CD4-positive, alpha-beta T cell treated with Interleukin-17A for 1 hour (primary cell): ENCODE measurements around the gene VIPR2.

Experiments used
- DNase-seq: peaks from one replicate; pipeline ENCODE4 v3.0.0-alpha.2; 2020

Gene VIPR2

DNA sequence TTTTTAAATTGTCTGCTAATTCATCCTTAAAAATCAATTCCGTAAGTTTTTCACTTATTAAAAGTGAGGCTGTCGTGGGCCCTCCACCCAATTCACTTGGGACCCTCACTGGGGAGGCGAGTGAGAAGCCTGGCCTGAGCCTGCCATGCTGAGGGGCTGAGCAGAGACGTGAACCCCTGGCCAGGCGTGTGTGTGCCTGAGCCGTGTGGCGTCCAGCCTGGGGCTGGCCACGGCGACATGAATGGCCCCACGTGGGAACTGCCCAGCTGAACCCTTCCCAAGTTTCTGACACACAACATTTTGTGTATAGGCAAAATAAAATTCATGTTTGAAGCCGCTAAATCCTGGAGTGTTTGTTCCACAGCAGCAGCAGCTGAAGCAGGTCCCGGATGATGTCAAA is 13.0 kb upstream of the VIPR2 start:
- DNase-seq: no peak

DNA sequence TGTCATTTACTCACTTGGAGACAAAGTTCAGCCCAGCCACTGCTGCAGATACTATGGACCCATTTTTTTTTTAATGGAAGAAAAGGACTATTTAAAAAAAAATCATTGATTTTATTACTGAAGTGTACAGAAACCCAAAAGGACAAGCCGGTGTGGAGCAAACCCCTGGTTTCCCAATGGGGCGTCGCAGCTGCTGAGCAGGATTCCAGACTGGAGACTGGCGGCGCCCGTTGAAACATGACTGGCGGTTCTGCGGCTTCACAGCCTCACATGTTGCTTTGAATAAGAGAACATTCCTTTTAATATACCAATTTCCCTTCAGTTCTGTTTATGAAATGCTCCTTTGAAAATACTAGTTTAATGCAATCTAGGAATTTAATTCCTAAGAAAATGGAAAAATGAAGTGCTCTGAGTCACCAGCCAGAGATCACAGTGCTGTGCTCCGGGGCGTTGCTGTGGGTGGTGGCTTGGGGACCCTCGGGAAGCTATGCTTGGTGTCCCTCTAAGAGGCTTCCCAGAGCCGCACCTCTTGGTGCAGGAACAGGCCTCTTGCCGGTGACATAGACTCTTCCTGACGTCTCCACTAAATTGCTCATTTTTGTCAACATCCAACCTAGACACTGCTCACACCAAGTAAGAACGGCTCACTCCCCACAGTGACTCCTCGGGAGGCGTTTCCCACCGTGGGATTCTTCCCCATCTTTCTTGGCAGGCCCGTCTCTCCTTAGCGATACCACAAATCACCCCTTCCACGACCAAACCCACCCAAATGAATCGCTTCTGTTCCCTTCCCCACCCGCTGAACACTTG is 12.0 kb upstream of the VIPR2 start:
- DNase-seq: no peak

DNA sequence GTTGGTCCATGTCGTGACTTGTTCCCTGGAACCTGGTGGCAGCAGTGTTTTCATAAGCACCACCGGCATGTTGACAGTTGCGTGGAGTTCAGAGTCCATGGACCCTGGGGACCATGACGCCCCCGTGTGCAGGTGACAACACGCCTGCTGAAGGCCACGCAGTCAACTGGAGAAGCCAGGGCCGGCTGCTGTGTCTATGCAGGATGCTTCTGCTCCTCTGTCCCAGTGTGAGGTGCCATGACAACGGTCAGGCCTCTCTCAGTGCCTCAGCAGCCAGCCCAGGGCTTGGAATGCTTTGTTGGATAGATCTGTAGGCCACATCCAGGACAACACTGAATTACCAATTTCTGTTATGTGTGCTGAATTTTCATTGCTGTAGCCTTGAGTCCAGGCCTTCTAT is 10.7 kb upstream of the VIPR2 start:
- DNase-seq: no peak

DNA sequence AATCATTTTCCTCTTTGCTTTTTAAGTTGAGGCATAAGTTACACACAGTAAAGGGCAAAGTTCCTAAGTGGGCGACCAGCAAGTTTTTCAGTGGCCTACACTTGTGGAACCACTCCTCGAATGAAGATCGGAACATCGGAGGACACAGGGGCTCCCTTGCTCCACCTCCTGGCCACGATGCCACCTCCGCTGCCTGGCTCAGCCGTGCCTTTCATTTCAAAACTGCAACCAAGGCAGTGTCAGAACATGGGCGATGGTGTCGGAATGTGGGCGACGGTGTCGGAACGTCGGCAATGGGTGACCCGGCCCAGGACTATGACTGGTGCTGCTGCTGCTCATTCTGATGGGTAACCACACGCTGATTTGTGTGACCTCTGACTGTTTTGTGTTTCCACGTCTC is 9.6 kb upstream of the VIPR2 start:
- no peak for DNase-seq

DNA sequence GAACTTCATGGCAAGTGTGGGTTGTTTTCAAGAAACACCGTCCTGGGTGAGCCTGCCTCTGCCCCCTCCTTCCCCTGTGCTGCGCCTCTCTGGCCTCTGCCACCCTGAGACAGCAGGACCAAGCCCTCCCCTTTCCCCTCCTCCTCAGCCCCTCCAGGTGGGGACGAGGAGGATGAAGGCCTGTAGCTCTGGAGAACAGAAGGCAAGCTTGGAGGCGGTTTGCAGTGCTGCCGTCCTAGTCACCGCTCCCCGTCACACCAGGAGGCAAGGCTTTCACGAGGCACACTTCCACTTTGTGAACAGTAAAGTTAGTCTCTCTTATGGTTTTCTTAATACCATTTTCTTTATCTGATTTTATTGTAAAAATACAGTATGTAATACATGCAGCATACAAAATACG is 8.8 kb upstream of the VIPR2 start:
- no peak for DNase-seq

DNA sequence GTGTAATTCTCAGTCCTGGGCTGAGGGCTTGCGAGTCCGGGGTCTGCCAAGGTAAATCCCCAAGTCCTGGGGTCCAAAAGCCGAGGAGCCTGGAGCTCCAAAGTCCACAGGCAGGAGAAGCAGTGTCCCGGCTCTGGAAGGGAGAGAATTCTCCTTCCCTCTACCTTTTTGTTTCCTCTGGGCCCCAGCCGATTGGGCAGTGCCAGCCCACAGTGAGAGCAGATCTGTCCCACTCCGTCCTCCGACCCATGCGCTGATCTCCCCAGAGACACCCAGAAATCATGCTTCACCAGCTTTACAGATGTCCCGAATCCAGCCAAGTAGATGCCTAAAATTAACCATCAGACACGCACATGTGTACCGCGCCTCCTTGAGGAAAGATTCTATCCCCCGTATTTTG is 8.1 kb upstream of the VIPR2 start:
- no peak for DNase-seq

DNA sequence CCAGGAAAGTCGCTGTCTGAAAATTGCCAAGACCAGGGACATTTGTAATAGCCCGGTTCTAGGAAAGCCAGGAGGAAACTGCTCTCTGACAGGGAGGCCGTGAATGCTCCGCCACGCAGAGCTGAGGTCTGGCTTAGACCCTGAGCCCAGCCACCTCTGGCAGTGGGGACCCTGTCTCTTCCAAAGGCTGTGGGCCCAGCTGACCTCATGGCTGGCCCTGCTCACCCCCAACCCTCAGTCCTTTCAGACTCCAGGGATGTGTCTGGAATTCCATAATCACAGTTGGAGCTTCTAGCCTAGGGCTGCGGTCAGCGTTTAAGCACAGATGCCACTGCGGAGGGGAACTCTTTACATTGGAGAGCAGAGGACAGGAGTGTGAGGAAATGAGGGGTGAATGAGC is 6.6 kb upstream of the VIPR2 start:
- DNase-seq: no peak

DNA sequence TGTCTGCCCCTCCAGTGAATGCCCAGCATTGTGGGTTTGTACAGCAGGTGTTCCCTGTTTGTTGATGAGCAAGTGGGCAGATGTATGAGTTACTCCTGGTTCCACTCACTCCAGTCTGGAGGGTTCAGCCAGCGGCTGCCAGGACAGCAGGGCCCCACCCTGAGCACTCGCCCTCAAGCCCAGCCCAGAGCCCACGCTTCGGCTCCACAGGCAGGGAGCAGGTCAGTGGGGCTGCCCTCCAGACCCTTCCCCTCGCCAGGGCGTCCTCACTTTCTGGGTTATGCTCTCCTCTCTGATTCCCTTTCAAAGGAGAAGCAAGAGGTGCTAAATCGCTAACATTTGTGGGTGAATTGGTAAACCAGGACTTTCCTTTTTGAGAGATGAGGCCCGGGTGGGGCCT is 4.8 kb upstream of the VIPR2 start:
- DNase-seq: no peak

DNA sequence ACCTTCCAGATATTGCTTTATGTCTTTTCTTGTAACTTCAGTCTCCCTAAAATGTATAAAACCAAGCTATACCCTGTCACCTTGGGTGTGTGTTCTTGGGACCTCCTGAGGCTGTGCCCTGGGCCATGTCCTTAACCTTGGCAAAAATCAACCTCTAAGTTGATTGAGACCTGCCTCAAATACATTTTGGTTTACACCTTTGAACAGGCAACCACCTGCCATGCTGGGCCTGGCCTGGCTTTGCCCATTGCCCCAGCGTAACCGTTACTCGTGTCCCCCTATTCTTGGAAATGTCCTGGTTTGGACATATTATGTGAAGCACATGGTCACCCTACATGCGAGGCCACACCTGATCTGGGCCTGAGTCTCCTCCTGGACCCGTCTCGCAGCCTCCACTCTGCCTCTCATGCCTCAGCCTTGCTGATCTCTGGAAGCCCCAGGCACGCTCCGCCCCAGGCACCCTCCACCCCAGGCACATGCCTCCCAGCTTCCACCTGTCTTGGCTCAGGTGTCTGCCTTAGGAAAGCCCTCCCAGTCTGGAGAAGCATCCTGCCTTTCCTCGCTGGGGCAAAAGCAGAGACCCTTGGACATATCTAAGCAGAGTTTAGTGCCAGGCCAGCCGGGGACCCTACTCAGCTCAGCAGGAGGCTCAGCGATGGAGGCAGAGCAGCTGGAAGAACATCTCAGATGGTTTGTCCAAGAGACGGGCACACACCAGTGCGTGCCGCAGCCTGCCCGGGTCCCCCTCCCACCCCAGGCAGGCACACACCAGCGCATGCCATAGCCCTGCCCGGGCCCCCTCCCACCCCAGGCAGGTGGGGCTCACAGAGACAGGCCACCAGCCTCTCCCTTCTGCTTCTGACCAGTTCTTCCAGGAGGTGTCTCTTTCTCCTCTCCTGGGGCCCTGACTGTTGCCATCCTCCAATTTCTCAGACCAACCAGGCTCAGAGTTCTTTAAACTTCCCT is 4.0 kb upstream of the VIPR2 start:
- DNase-seq: no peak

DNA sequence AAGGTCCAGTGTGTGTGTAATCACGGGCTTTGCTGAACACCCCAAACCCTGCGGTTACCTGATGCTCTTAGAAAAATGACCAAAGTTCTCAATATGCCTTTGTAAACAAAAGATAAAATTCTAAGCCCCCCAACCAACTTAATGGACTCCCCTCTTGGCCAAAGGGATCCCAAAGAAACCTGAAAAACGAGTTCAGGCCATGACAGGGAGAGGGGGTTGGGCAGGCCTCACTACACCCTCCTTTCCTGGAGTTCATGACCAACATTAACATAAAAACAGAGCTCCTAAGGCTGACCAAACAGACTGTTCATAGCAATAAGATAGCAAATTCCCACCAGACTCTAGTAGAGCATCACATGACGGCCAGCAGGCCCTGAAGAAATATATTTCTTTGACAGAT is 3.0 kb upstream of the VIPR2 start:
- DNase-seq: no peak

DNA sequence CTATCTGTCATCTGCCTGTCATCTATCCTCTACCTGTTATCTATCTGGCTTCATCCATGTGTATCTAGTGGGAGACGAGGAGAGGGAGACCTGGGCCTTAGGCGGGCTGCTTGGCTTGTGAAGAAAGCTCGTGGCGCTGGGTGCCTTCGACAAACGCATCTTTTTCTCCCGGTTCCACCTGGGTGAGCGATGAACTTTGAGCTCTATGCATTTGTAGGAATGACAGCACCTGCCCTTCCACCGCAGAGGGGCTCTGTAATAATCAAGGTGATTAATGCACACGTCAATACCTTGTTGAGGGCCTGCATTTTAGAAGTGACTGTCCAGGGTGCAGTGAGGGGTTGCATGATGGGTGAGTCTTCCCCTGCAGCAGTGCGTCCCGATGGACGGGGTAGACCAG is 2.6 kb upstream of the VIPR2 start:
- DNase-seq: no peak

DNA sequence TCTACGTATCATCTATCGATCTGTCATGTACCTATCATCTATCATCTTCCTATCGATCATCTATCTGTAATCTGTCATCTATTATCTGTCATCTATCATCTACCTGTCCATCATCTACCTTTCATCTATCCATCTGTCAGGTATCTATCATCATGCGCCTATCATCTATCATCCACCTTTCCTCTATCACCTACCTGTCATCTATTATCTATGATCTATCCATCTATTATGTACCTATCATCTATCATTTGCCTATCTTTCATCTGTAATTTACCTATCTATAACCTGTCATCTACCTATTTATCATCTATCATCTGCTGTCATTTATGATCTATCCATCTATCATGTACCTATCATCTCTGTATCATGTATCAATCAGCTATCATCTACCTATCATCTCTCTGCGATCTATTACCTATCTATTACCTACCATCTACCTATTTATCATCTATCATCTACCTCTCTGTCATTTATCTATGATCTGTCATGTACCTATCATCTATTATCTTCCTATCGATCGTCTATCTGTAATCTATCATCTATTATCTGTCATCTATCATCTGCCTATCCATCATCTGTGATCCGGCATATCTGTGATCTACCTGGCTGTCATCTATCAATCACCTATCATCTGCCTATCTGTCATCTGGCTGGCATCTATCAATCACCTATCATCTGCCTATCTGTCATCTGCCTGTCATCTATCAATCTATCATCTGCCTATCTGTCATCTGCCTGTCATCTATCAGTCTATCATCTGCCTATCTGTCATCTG is 1.6 kb upstream of the VIPR2 start:
- DNase-seq: no peak

DNA sequence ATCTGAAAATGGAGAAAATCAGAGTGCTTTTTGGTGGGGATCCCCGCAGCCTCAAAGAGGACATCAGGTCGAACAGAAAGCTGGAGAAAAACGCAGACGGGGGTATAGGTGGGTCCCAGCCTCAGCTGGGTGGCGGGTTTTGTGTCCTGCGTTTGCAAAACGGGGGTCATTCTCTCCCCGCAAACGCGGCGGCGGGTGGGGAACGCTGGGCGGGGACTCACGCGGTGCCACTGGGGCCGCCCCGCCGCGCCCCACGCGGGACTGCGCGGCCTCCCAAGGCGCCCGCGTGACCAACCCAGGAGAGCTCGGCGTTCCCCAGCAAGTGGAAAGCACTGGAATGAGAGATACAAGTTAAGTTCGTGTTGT is 806 bp upstream of the VIPR2 start:
- no peak for DNase-seq

DNA sequence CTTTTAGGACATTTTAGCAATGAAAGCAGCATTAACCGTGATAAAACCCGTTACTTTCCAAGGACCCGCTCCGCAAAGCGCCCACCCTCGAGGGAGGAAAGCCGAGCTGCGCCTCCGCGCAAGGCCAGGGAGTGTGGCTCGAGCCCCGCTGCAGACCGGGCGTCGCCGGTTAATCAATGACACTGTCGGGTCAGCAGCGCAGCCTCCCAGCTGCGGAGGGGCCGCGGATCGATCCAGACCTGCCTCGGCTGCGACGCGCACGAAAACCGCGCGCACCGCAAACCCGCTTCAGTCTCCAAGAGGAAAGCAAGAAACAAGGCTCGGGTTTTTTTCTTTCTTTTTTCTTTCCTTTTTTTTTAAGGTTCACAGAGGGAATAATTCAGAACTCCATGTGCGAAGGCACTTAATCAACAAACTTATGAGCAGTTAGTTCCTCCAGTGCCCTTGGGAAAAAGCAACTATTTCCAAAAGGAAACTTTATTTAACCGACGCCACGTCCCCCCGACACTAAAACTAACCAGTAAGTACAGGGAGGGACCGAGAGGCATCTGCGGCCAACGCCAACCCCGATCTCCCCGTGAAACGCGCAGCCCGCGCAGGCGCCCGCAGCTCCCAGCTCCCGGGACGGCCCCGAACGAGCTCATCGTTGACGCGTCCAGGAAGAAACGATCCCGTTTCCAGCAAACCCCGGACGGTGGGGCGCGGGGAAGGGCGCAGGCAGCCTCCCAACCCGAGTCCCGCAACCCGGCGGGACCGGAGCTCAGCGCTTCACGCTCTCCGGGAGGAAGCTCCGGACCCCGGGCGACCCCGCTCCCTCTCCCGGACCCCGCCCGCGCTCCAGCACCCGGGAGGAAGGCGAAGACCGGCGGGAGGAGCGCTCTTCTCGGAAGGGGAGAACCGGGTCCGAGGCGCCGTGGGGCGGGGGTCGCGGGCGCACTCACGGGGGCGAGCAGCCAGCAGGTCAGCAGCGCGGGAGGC is 598 bp downstream of the VIPR2 start:
- DNase-seq: no peak

DNA sequence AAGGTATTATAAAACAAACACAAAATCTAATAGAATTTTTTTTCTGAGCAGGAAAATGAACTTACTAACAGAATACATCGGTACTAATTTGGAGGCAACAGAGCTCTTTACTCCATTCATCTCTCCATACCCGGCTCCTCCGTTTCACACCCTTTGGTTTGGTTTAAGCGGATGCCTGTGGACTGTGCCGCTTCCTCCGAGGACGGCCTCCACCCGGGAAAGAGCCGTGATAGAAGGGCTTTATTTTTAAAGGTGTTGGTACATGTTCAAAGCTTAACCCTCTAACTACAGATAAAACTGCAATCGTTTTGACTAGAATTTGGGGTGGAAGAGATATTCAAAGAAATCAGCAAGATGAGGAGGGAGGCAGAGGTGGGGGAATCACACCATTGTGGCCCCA is 1.9 kb downstream of the VIPR2 start:
- DNase-seq: no peak

DNA sequence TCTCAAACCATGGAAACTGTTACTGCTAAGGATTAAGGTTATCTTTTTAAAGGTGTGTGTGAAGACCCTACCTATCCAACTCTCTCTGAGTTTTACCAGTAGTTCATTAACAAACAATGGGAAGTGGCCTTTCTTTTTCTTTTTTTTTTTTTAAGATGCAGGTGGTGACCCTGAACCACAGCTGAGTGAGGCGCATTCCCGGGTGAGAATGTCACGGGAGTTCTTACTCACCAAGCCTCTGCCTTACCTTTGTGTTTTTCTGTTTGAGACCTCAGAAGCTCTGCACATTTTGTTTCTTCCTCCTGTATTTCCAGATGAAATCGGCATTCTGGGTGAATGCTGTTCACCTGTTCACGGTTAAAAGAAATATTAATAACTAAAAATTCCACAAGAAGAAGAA is 2.5 kb downstream of the VIPR2 start:
- DNase-seq: no peak

DNA sequence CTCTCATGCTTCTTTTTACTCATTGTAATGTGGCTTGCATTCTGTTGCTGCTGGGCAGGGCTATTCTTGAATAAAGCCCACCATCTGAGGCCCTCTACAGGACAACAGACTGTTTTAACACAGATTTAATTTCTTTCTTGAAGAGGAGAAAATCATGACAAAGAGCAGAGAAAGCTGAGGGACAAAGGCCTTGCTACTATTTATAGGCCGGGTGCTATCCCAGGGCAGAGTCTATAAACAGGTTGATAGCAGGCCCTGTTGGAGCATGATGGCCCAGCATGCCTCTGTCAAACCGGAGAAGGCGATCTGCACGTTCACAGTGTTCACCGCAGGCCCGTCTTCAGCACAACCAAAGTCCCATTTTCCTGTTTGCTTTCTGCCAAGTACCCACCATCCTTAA is 3.0 kb downstream of the VIPR2 start:
- no peak for DNase-seq

DNA sequence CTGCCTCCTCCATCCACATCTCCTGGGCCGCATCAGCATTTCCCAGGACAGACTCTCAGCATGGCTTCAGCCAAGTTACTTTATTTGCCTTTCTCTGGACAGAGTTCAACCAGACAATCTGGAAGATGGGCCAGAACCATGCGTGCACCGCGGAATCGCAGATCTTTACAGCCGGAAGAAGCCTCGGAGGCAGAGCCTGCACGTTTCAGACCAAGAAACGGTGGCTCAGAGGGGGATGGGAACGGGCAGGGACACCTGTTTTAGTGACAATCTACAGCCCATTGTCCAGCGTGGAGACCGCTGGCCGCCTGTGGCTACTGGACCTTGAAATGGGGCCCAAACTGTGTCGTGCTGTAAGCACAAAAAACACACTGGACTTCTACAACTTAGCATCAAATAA is 3.5 kb downstream of the VIPR2 start:
- no peak for DNase-seq

DNA sequence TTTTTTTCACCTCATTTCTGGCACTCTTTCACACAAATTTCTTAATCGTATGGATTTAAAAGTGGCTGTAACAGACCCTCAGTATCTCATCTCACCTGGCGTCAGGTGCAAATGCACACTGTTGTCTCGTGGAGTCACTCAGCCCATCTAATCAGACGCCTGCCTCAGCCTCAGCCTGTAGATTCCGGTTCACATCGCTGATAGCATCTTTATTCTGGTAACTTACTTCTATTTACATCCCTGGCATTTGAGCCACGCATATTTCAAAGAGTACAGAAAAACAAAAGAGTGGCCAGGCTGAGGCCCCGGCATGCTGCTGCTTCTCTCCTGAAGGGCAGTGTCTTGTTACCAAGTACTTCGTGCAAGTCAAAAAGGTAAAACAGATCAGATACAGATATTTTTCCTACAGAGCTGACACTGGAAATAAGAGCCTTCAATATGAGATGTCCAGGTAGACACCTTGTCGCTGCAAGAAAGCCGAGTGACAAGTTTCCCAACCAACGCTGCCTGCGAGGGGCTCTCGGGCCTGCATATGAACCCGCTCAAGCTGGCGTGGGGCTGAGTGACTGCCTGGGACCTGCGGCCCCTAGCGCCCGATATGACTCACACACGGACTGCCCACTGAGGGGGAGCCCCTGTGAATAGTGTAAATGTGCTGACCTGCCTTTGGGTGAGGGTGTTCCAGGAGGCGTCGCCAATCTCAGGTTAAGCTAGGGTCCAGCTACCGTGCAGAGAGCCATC is 4.3 kb downstream of the VIPR2 start:
- no peak for DNase-seq

DNA sequence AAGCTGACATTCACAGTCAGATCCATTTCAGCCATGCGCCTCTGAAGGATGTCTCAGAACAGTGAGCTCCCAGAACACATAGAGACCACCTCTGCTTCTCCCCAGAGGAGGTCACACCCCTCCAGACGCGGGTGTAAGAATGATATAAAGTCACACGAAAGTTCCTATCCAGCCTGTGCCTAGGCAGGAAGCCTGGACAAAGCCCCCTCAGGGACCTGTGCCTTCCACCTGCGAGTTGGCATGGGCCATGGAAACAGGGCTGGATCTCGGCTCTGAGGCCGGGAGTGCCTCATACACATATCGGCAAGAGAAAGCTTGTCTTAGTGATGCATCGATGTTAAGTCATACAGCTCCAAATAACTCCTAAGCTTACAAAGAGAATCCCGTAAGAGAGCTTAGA is 5.0 kb downstream of the VIPR2 start:
- DNase-seq: no peak

DNA sequence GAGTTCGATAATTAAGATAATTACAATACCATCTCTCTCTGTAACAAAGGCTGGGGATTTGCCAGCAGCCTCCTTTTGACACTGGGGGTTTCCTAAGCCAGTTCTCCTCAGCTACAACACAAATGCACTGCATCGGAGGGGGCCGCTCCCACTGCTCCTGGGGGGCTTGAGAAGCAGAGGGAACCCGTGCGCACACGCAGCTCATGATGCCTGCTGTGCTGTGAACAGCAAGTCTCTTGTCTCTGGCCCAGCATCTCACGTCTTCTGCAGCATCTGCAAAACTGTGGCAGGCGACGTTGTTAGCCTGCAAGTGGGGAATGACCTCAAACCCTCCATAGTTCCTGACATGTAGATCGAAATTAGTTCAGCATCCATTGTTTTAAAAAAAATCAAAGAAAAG is 5.5 kb downstream of the VIPR2 start:
- DNase-seq: no peak

DNA sequence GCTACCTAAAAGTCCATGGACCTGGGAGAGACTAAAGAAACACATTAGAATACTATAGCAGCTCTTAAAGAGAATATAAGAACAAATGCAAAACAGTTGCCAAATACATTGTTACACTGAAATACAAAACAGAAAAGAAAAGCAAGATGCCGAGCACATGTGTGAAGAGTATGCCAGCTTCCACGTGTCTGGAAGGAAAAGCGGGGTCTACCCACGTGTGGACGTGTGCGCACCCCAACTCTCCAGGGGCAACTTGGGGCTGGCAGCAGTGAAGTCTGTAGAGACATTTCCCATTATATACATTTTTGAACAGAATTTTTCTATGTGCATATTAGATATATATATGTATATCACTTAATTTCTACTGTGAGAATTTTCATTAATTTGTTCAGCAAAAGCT is 6.2 kb downstream of the VIPR2 start:
- DNase-seq: no peak
